ENCODE data around the gene PGA3. TPM values are rescaled to one million over a fixed set of nuclear protein-coding genes. Genes with fewer than 3 reads are reported as not detected.

PGA3 gene
- total and polyA plus RNA-seq, 2 of the 8 experiments (the other 6 are each of a cell fraction or from before 2014, with no cell fraction given): not detected

DNA sequence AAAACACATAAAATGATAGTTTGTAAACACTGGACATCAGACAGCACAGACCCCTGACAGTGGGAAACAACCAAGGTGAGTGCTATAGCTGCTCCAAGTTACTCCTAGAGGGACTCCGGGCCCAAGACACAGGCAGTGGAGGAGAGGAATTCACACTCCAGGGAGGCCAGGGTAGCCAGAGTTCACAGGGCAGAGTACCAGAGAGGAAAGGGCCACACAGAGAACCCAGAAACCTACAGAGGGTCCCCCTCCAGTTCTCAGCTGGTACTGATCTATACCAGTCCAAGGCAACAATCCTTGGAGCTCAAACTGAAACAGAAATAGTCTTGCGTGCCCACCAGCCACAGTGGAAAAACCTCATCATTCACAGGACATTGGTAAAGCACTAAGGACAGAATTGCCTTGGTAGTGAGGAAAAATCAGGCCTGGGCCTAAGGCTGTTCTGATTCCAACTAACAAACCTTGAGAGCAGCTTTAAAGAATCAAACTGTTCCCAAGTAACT lies 49.7 kb upstream of the PGA3 start:
- Histone ChIP-seq H3K36me3 (ENCODE audit: control insufficient read depth in 2 of 4, insufficient read depth in 4 of 4, low read length in 3 of 4) (no peaks in the 10 kb centered on the region), H2AFZ (ENCODE audit: low read length) (no peak overlapping the region), H2BK20ac (ENCODE audit: low read length) (no peak overlapping the region), H4K91ac (replicated peaks; ENCODE audit: insufficient read length, low read length) (no peak overlapping the region), H3K23me2 (ENCODE audit: low read depth, low read length) (no peaks in the 10 kb centered on the region), H2BK5ac (ENCODE audit: low read depth, low read length) (no peak overlapping the region), H3K4ac (replicated peaks; ENCODE audit: insufficient read length, low read depth, low read length) (no peak overlapping the region), H3K4me1 (replicated peaks in 1 of 4; ENCODE audit: control insufficient read depth in 3 of 4, insufficient read depth in 4 of 4, low read length in 3 of 4) (peaks cover 2 to 21% (median 9%) of the 10 kb centered on the region in 4 experiments; a peak in 6 of 7 replicates), H3K9me3 (ENCODE audit: insufficient read depth in 2 of 2, low read depth in 1 of 2, low read length in 1 of 2) (no peaks in the 10 kb centered on the region), H3K18ac (ENCODE audit: extremely low read depth, low read length) (no peak overlapping the region), H2BK12ac (ENCODE audit: low read depth, low read length) (no peak overlapping the region), H2AK5ac (ENCODE audit: low read depth, low read length) (0 out of 2 replicates have a peak overlapping the region, but pooled peaks have one; percentile 5), H4K20me1 (replicated peaks in 1 of 2; ENCODE audit: control insufficient read depth in 1 of 2, insufficient read depth in 2 of 2, low read length in 2 of 2) (peaks cover 0 to 16% of the 10 kb centered on the region in 2 experiments), H3K23ac (ENCODE audit: insufficient read length) (no peak overlapping the region), H2BK120ac (replicated peaks; ENCODE audit: low read depth, low read length) (no peak overlapping the region), H3K9ac (replicated peaks in 1 of 4; ENCODE audit: extremely low read depth in 1 of 4, low read depth in 3 of 4, low read length in 3 of 4) (no peak overlapping the region), H2BK15ac (ENCODE audit: low read length) (no peak overlapping the region), H4K8ac (ENCODE audit: extremely low read depth, insufficient read depth, low read length) (no peak overlapping the region), H3K27me3 (replicated peaks in 1 of 4; ENCODE audit: control insufficient read depth in 3 of 4, extremely low read depth in 1 of 4, insufficient read depth in 3 of 4, low read length in 3 of 4) (no peaks in the 10 kb centered on the region), H3K4me3 (ENCODE audit: extremely low read depth in 1 of 4, insufficient read depth in 2 of 4, low read depth in 3 of 4, low read length in 4 of 4) (no peak overlapping the region), H3K4me2 (ENCODE audit: insufficient read depth in 1 of 2, low read depth in 2 of 2, low read length in 2 of 2) (no peak overlapping the region), H3K56ac (replicated peaks; ENCODE audit: insufficient read length, low read depth, low read length) (no peak overlapping the region), H3K27ac (ENCODE audit: low read depth, low read length) (no peak overlapping the region), H4K5ac (ENCODE audit: insufficient read length, low read depth, low read length) (no peak overlapping the region), H3K14ac (ENCODE audit: insufficient read length) (no peak overlapping the region), H3K79me1 (ENCODE audit: low read depth, low read length) (peaks cover 13% of the 10 kb centered on the region), H3K79me2 (ENCODE audit: control insufficient read depth in 1 of 2, insufficient read depth in 2 of 2, low read length in 2 of 2) (peaks cover 0 to 70% of the 10 kb centered on the region in 2 experiments; a peak in 2 of 4 replicates)
- DNase-seq (ENCODE audit: low read depth in 1 of 2, low spot score in 2 of 2) (no peak), FAIRE-seq (no peak)
- CTCF ChIA-PET (ENCODE audit: partially characterized antibody): interaction anchor here (0.8 to 2.9 kb wide), 8 partner anchors 12 to 231 kb away, joined by 3 to 13 read pairs (median 3); no protein-coding TSS in a partner anchor
- no peak for TF ChIP-seq JUND (IDR thresholded peaks at IDR 0.05; ENCODE audit: low read length)
- TF ChIP-seq JUN (IDR thresholded peaks at IDR 0.05; ENCODE audit: low read depth, low read length): no peak
- POLR2A ChIA-PET (ENCODE audit: partially characterized antibody): interaction anchor here (2.3 kb wide), 1 partner anchor 17 kb away, joined by 5 read pairs; no protein-coding TSS in a partner anchor
- 96% methylated on average over 2 of the region's 2 CpGs; no CpG with 5 or more reads in 1 of the 2 experiments for WGBS, 2 experiments (ENCODE audit: extremely low coverage in 1 of 2, insufficient coverage in 1 of 2, insufficient read length in 1 of 2, insufficient replicate concordance in 2 of 2, low coverage in 1 of 2, low lambda C conversion rate in 2 of 2, missing lambda C conversion rate in 1 of 2)

Data from H1 (cell line).